G401 (cell line): ENCODE data around the gene TLX2. TPM values are rescaled to one million over a fixed set of nuclear protein-coding genes. Genes with fewer than 3 reads are reported as not detected.

Experiments
- total RNA-seq: library from RNA; depleted of rRNA; stranded (reverse); fragments of >200 nt; shearing (Covaris generic); gene quantifications from 2 replicates; pipeline ENCODE4 v1.2.3, GENCODE V29; 2014; rRNA removed

TLX2 gene
- total RNA-seq, 1 experiment from 2014 or later, result not detected

Other genes starting within 250 kb of the TLX2 start
- gene SLC4A5, start 171.0 kb upstream of the TLX2 start, total RNA-seq, result not detected in 2 replicates
- 124 and 145 TPM in 2 replicates for gene DCTN1, start 134.1 kb upstream of the TLX2 start, total RNA-seq
- 0.95 and 2.8 TPM in 2 replicates for gene C2orf81, start 92.8 kb upstream of the TLX2 start, total RNA-seq
- 88.5 and 104 TPM in 2 replicates for gene WDR54, start 92.7 kb upstream of the TLX2 start, total RNA-seq
- gene RTKN, start 72.5 kb upstream of the TLX2 start, total RNA-seq, result 46.5 and 56.2 TPM in 2 replicates
- 7.8 and 15.7 TPM in 2 replicates for gene INO80B, start 59.4 kb upstream of the TLX2 start, total RNA-seq
- 59.6 and 72.2 TPM in 2 replicates for gene WBP1, start 56.0 kb upstream of the TLX2 start, total RNA-seq
- 77.5 and 88.6 TPM in 2 replicates for gene MOGS, start 49.1 kb upstream of the TLX2 start, total RNA-seq
- gene MRPL53, start 41.8 kb upstream of the TLX2 start, total RNA-seq, result 33.2 and 58.9 TPM in 2 replicates
- 15.7 and 19.0 TPM in 2 replicates for gene CCDC142, start 31.5 kb upstream of the TLX2 start, total RNA-seq
- 21.7 and 34.6 TPM in 2 replicates for gene TTC31, start 31.4 kb upstream of the TLX2 start, total RNA-seq
- gene LBX2, start 14.8 kb upstream of the TLX2 start, total RNA-seq, result not detected in 2 replicates
- gene PCGF1, start 6.8 kb upstream of the TLX2 start, total RNA-seq, result 38.2 and 39.9 TPM in 2 replicates
- gene DQX1, start 11.8 kb downstream of the TLX2 start, total RNA-seq, result 0.81 TPM in 1 of 2 replicates, not detected in the other
- 120 and 137 TPM in 2 replicates for gene AUP1, start 15.3 kb downstream of the TLX2 start, total RNA-seq
- gene HTRA2, start 15.5 kb downstream of the TLX2 start, total RNA-seq, result 62.1 and 62.8 TPM in 2 replicates
- 11.4 and 14.4 TPM in 2 replicates for gene LOXL3, start 39.5 kb downstream of the TLX2 start, total RNA-seq
- gene DOK1, start 40.3 kb downstream of the TLX2 start, total RNA-seq, result 28.7 and 41.5 TPM in 2 replicates
- gene M1AP, start 133.9 kb downstream of the TLX2 start, total RNA-seq, result 0.12 TPM in 1 of 2 replicates, not detected in the other
- gene SEMA4F, start 139.8 kb downstream of the TLX2 start, total RNA-seq, result 8.9 and 13.9 TPM in 2 replicates